Measurements from ENCODE around the gene VGLL4.

The VGLL4 gene

DNA sequence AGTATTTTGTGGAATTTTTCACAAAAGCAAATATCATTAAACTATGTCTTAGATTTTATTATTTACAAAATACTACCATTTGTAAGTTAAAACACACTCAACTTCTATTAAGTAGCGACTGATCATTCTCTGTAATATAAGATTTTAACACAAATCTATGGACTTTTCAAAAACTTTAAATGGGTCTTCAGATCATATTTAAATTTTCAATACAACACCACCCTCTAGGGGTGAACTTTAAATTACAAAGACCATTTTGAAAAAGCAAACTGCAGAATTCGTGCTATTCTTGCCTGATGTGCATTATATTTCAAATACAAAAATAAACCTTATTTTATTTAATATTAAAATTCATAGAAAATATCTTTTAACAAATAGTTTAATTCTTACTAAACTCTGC is 8.2 kb upstream of the VGLL4 start:
- DNase-seq: no peak

DNA sequence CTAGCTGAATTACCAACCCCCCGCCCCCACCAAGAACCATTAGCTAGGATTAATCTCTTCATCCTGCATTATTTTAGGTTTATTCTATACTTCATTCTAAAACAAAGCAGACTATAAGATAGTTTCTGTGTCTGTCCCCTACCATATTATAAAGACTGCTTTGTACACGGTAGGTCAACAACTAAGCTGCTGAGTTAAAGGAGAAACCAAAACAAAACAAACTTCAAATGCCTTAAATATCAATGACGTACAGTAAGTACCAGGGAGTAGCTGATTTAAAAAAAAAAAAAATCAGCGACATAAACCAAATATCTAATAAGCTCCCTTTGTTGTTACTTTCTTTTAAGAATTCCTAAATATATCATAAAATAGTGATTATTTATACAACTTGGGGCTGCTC is 7.8 kb upstream of the VGLL4 start:
- DNase-seq: no peak

- no peak for DNase-seq
These were observed 6.7 kb upstream of the VGLL4 start for GRCh38 chr3:11650391-11650790.

- no peak for DNase-seq
These were observed 5.0 kb upstream of the VGLL4 start for GRCh38 chr3:11648735-11649134.

DNA sequence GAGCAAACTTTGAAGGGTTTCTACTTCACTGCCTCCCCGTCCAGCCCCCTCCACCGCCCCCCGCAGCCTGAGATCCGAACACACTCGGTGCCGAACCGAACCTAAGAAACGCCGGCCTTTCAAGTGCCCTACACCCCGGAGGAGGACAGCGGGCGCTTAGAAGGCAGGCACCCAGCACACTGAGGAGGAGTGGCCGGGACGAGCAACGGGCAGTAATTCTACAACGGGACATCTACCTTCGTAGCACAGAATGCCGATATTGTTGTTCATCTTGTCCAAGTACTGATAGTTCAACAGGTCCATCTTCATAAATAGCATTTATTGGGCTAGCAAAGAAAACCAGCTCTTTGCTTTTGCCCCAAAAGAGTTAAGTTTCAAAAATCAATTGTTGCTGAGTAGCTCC is 513 bp downstream of the VGLL4 start:
- DNase-seq: peak in 1 of 2 experiments; percentile 28

DNA sequence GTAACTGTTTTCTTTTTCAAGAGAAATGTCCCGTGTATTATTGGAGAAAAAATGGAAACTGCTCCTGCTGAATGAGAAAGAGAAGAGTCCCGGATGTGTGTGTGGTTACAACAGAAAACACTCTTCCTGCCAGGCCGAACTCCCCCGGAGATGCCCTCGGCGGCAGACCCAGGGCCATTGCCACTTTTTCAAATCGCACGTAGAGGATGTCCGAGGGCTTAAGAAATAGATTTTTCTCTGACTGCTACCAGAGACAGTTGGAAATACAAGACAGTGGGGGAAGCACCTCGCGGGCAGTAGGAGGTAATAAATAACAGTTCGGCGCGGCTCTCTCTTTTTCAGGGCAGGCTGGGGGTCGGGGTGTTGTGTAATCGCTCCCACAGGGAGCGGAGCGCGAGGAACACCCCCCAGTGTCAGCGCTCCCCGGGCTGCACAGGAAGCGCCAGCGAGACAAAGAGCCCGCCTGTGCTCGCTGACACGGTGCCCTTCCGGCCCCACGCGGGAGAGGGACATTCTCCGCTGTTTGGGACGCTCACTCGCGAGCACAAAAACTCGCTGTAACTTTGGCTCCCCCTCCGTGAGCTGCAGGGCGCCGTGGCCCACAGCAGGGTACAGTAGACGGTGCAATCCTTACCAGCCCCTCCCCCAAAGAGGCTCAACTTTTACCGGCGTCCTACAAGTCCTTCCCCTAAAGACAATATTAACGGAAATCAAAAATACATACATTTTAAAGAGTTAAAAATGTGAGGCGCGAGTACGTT is 1.1 kb downstream of the VGLL4 start:
- DNase-seq: peak; percentile 50 to 57

GRCh38 chr3:11641683-11642430 is 1.9 kb downstream of the VGLL4 start:
- DNase-seq: no peak

GRCh38 chr3:11641316-11641682 is 2.4 kb downstream of the VGLL4 start:
- DNase-seq: no peak

DNA sequence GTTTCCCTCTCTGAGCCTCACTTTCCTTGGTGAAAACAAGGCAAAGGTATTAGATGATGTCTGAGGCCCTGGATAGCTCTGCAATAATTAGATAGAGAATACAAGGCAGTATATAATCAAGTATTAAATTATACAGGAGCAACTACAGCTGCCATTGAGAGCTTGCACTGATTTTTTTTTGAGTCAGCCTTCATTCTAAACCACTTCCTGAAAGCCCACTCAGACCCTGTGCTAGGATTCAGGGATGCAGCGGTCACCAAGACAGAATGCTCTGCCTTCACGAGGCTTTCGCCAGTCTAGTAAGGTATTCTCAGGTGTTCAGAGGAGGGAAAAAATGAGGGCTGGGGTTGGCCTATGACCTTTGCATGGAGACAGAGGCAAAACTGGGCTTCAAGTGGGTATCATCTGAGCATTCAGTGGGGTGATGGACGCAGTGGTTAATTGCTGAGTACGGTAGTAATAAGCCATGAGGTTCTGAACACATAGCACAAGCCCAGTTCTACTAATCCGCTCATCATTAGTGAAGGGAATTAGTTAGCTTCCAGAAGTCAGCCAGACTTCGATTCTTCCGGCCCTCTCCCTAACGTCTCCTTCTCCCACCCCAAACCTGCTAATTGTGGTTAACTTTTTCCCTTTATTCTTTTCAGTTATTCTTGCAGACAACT is 3.6 kb downstream of the VGLL4 start:
- DNase-seq: no peak

DNA sequence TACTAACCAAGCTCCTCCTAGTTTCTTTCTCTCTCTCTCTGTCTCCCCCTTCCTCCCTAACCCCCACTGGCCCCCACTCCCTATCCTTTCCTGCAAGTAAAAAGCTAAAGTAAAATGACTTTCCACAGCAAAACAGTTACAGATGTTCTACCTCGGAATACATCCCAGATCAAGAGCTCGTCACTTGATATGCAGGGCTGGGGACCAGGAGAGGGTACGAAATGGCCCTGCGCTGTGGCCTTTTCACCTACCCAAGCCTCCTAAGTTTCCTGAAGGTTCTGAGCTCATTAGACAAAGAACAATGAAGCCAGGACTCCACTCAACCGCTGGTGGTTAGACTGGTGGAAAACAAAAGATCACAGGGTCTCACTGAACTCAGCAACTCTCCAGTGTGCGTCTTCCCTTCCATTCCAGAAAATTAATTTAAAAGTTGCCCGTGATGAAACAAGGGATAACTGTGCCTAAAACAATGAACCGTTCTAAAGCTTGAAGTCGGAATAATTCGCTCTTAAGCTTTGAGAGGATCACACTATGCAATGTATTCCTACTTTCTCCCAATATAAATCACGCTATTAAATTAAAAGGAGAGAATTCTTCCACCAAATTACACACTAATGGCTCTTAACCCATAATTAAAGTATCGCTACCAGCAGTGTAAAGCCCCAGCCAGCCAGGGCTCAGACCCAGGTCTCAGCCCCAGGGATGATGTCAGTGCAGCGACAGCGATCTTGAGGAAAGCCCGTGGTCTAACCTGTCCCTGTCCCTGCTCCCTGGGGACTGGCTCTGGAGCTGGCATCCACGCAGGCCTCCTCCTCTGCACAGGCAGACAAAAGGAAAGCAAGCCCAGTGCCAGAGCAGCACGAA is 5.0 kb downstream of the VGLL4 start:
- DNase-seq: no peak

- DNase-seq: no peak
These were observed 5.7 kb downstream of the VGLL4 start for GRCh38 chr3:11637901-11638458.

DNA sequence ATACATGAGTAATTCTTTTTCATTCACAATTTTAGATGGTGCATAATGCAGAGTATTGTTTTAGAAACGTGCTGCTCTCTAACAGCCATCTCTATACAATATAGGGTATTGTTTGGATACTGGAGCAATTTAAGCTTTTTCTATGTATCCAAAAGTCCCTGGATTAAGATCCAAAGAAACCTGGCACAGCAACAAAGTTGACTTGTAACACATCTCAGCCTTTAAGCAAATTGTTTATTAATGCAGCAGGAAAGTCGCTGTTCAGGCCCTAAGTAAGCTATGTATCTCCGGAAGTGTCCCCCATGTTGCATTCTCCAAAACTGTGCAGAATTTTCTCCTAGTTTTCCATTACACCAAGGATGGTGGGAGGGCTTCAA is 7.3 kb downstream of the VGLL4 start:
- DNase-seq: no peak

DNA sequence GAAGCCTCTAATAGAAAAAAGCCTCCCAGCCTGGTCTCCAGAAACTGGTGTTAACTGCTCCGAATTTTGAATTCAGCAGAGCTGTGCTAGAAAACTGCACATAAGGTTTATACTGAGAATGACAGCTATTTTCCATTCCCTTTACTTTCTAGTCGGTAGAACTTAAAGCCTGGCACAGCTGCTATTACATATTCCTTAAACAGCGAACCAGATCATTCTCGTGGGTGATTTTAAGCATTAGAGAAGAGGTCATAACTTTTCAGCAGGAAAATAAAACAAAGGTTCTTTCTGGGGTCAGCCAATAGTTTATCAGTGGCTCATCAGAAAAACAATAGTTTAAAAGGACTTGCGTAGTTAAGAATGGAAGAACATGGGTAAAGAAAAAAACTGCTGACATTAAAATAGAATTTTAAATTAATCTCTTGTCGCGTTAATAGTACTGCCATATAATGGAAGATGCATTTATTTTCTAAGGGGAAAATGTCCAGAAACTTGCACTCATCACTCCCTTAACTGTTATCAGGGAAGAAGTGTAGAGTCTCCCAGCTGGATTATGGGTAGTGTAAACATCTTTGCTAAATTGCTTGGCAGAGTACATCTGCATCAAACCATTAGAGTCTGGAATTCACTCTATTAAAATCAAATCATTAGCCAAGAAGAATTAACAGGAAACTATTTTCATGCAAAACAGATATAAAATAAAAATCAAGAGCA is 7.9 kb downstream of the VGLL4 start:
- no peak for DNase-seq

DNA sequence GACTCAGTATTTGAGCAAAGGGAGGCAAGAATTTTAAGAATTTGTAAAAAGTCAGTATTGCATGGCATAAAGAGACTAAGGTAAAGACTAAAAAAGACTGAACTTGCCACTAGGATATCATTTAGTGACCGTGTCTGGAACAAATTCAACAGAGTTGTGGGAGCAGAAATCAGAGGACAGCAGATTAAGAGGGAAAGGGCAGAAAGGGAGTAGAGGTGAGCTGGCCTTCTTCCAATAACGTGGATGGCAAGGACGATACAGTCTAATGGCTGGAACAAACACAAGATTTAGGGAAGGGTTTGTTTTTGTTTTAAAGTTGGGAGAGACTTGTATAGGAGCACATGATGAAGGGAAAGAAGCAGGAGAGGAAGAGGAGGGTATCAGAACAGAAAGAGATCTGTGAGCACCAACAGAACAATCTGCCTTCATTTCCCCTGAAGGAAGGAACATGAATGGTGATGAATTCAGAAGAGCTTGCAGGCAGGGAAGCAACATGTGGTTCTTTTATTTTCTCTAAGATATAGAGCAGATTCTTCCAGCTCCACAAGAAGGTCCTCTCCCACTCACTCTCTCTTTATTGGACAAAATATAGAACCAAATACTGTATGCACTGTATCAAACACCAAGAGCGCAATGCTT is 8.6 kb downstream of the VGLL4 start:
- no peak for DNase-seq

DNA sequence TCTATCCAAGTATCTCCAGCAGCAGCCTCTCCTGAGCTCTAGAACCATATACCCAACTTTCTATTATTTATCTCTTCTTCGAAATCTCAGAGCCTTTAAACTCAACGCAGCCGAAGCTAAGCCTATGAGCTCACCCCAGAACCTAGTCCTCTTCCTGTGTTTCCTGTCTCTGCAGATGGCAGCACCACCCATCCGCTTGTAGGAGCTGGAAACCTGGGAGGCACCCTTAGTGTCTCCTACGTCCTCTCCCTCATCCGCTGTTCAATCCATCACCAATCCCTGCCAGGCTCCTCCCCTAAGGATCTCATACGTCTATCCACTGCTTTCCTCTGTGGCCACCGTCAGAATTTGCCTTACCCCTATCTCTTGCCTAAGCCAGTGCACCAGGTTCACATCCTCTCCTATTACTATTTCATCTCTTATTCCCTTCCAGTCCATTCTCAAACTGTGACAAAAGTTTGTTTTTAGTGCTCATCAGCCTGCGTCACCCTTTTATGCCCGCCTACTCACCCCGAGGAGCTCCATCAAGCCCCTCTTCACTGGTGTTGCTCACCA is 9.6 kb downstream of the VGLL4 start:
- DNase-seq: no peak

DNA sequence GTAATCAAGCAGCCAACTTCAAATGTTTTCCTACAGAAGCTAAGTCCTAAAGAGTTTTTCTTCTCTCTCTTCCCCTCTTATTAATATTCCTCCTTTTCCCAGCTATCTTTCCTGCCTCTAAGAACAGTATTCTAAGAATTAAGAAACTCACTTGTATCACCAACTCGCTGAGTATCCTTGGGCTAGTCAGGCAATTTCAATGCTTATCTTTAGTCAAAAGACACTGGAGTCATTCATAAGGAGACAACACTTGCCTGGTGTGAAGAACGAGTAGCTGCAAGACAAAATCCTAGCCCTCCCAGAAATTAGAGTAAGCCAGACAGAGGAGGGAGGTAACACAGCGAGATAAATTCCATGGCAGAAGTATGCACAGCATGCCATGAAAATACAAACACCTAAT is 10.7 kb downstream of the VGLL4 start:
- no peak for DNase-seq

GRCh38 chr3:11632564-11632963 is 11.2 kb downstream of the VGLL4 start:
- no peak for DNase-seq

GRCh38 chr3:11631820-11632219 is 11.9 kb downstream of the VGLL4 start:
- DNase-seq: no peak

GRCh38 chr3:11629716-11630115 is 14.0 kb downstream of the VGLL4 start:
- DNase-seq: no peak

- DNase-seq: no peak
These were observed 16.1 kb downstream of the VGLL4 start for GRCh38 chr3:11627612-11628011.

DNA sequence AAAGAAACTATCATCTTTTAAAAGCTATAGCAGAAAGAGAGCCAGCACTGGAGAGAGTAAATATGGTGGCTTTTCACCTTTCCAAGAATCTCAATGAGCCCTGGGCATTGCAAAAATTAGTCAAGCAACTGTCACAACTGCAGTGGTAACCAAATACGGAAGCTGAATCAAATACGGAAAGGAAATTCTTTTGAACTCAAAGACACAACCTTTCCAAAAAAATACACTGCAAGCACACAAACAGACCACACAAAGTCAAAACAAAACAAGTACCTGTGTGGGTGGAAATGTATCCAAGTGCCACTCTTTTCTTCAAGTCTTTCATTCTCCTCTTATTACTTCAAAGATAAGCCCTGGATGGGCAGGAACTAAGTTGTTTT is 17.6 kb downstream of the VGLL4 start:
- no peak for DNase-seq
